Hepatocyte (in vitro differentiated cells): Measurements from ENCODE around the gene SLC38A9. TPM values are rescaled to one million over a fixed set of nuclear protein-coding genes. Genes with fewer than 3 reads are reported as not detected.
A peak's percentile ranks its signal among the peaks of the same experiment; 100 is the strongest.

Source experiments
- DNase-seq: peaks from one replicate; pipeline ENCODE4 v3.0.0-alpha.2; 2016; ENCODE audit warnings: low spot score
- H2AFZ ChIP-seq: fragments of 200-600 bp; sonication (generic); 2 replicates; pipeline ENCODE4 v1.6.0; 2016; ENCODE audit warnings: antibody characterized with exemption, mild to moderate bottlenecking
- H3K27ac ChIP-seq: fragments of 200-600 bp; sonication (generic); 2 replicates; pipeline ENCODE4 v1.5.1; 2016; ENCODE audit warnings: mild to moderate bottlenecking
- H3K27me3 ChIP-seq: fragments of 200-600 bp; sonication (generic); 2 replicates; pipeline ENCODE4 v1.6.1; 2016
- H3K36me3 ChIP-seq: fragments of 200-600 bp; sonication (generic); replicated peaks from 2 replicates; pipeline ENCODE4 v1.5.1; 2016; ENCODE audit warnings: low read depth; ENCODE audit not compliant: insufficient read depth
- H3K4me1 ChIP-seq: fragments of 200-600 bp; sonication (generic); 2 replicates; pipeline ENCODE4 v1.5.1; 2016; ENCODE audit warnings: mild to moderate bottlenecking, moderate library complexity; ENCODE audit not compliant: insufficient read depth
- H3K4me2 ChIP-seq: fragments of 200-600 bp; sonication (generic); 2 replicates; pipeline ENCODE4 v1.6.0; 2016
- H3K4me3 ChIP-seq: fragments of 200-600 bp; sonication (generic); 2 replicates; pipeline ENCODE4 v1.5.1; 2016; ENCODE audit warnings: mild to moderate bottlenecking
- H3K79me2 ChIP-seq: fragments of 200-600 bp; sonication (generic); 2 replicates; pipeline ENCODE4 v1.6.0; 2017; ENCODE audit warnings: mild to moderate bottlenecking
- H3K9me2 ChIP-seq: fragments of 200-600 bp; sonication (generic); replicated peaks from 2 replicates; pipeline ENCODE4 v1.6.0; 2017; ENCODE audit warnings: mild to moderate bottlenecking; ENCODE audit not compliant: insufficient read depth
- H3K9me3 ChIP-seq: fragments of 200-600 bp; sonication (generic); 2 replicates; pipeline ENCODE4 v1.5.1; 2016; ENCODE audit warnings: low read depth, mild to moderate bottlenecking
- H4K20me1 ChIP-seq: fragments of 200-600 bp; sonication (generic); 2 replicates; pipeline ENCODE4 v1.6.0; 2016; ENCODE audit warnings: mild to moderate bottlenecking; ENCODE audit not compliant: insufficient read depth, poor library complexity, severe bottlenecking
- EZH2 ChIP-seq: fragments of 200-600 bp; sonication (generic); IDR thresholded peaks from 2 replicates; pipeline ENCODE4 v1.6.1; 2016; ENCODE audit warnings: antibody characterized with exemption, mild to moderate bottlenecking, borderline replicate concordance
- EZH2phosphoT487 ChIP-seq: fragments of 200-600 bp; sonication (generic); IDR thresholded peaks from one replicate; pipeline ENCODE4 v1.6.1; 2018; ENCODE audit warnings: antibody characterized with exemption, mild to moderate bottlenecking, low read depth, moderate library complexity; ENCODE audit not compliant: unreplicated experiment, severe bottlenecking
- WGBS: methylation state at CpG from one replicate; pipeline ENCODE4 v1.1.6; 2016; ENCODE audit warnings: low lambda C conversion rate; ENCODE audit errors: missing lambda C conversion rate; 5-methylcytosine and 5-hydroxymethylcytosine counted together
- polyA plus RNA-seq: library from polyadenylated mRNA; unstranded; fragments of >200 nt; fragmentation: Nextera tagmentation; extraction: Ambion mirVana; gene quantifications from 2 replicates; pipeline ENCODE4 v1.2.1, GENCODE V29; 2016
- total RNA-seq: library from RNA; depleted of rRNA; stranded (reverse); fragments of >200 nt; gene quantifications from 2 replicates; pipeline ENCODE4 v1.2.3, GENCODE V29; 2014
- TF ChIP-seq, protein P1 (sequence below): fragments of 200-600 bp; sonication (generic); IDR thresholded peaks from 2 replicates; pipeline ENCODE4 v1.5.1; 2016; ENCODE audit warnings: antibody characterized with exemption, mild to moderate bottlenecking; ENCODE audit not compliant: poor library complexity

The SLC38A9 gene
- total and polyA plus RNA-seq, 2 experiments from 2014 or later, result 28.1 to 37.8 TPM

DNA sequence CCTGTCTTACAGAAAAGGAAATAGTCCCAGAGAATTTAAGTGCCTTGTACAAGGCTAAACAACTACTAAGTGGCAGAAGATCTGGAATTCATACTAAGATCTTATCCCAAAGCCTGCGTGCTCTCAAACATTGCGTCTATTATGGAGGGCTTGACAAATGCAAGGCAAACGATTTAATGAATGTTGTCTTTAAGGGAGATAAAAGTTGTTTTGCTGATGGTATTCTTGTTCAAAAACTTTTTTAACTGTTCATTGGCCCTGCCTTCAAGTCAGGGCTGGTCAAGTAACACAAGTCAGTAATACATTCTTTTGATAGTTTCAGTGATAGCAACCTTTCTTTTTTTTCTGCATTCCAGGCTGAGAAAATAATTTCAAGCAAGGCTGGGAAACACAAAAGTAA is 1.7 kb upstream of the SLC38A9 start:
- no peaks in the 10 kb centered on the region for H3K9me2 ChIP-seq
- peak overlapping the region; percentile 35 for H3K27ac ChIP-seq
- no peaks in the 10 kb centered on the region for H3K36me3 ChIP-seq
- H3K79me2 ChIP-seq, result peaks cover 17% of the 10 kb centered on the region
- TF ChIP-seq EZH2, result no peak
- TF ChIP-seq, protein P1, sequence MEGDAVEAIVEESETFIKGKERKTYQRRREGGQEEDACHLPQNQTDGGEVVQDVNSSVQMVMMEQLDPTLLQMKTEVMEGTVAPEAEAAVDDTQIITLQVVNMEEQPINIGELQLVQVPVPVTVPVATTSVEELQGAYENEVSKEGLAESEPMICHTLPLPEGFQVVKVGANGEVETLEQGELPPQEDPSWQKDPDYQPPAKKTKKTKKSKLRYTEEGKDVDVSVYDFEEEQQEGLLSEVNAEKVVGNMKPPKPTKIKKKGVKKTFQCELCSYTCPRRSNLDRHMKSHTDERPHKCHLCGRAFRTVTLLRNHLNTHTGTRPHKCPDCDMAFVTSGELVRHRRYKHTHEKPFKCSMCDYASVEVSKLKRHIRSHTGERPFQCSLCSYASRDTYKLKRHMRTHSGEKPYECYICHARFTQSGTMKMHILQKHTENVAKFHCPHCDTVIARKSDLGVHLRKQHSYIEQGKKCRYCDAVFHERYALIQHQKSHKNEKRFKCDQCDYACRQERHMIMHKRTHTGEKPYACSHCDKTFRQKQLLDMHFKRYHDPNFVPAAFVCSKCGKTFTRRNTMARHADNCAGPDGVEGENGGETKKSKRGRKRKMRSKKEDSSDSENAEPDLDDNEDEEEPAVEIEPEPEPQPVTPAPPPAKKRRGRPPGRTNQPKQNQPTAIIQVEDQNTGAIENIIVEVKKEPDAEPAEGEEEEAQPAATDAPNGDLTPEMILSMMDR, result no peak
- no peak overlapping the region for H3K4me2 ChIP-seq
- no peaks in the 10 kb centered on the region for H3K4me1 ChIP-seq
- peak overlapping the region; percentile 6 for H2AFZ ChIP-seq
- DNase-seq, result no peak
- no peaks in the 10 kb centered on the region for H3K9me3 ChIP-seq
- no peak overlapping the region for H3K4me3 ChIP-seq
- no peaks in the 10 kb centered on the region for H3K27me3 ChIP-seq
- WGBS, result 39% methylated on average over 3 of the region's 3 CpGs
- H4K20me1 ChIP-seq, result no peaks in the 10 kb centered on the region

DNA sequence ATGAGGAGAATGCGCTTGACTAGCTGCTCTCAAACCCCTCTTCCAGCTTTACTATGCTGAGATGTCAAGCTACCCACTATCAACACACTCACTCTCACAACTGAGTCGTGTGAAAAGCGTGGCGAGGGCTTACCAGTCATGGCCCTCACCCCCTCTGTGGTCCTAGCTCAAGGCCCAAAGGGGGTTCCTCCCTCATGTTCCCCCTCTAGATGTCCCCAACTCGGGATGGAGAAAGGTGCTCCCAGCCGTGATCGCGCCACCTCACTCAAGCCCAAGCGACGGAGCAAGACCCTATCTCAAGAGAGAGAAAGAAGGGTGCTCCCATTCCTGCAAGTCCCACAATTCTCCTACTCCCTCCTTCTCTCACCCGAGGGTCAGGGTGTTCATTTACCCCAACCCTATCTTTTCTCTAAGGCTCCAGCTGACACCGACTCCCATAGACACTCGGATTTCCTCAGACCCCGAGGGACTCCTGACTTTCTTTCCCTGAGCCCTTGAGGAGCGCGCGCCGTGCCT is 559 bp downstream of the SLC38A9 start:
- H2AFZ ChIP-seq, result peak overlapping the region; percentile 95
- peak overlapping the region; percentile 72 for H3K27ac ChIP-seq
- peak; percentile 10 for DNase-seq

DNA sequence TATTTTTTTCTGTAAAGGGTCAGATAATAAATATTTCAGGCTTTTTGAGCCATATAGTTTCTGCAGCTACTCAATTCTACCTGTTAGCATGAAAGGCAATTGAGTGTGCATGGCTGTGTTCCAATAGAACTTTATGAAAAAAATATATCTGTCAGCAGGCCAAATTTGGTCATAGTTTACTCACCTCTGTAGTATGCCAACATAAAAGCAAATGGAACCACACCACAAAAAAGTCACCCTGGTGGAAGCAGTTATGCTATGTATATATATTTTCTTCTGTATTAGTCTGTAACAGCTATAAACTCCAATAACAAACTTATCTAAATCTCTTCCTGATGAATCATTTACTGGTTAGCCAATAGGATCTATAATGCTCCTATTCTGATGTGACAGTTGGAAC is 3.4 kb downstream of the SLC38A9 start:
- no peaks in the 10 kb centered on the region for H3K9me2 ChIP-seq
- H3K9me3 ChIP-seq, result no peaks in the 10 kb centered on the region
- H2AFZ ChIP-seq, result no peak overlapping the region
- H3K4me3 ChIP-seq, result no peak overlapping the region
- no peaks in the 10 kb centered on the region for H3K4me1 ChIP-seq
- H4K20me1 ChIP-seq, result no peaks in the 10 kb centered on the region
- peaks cover 24% of the 10 kb centered on the region for H3K79me2 ChIP-seq
- H3K27ac ChIP-seq, result no peak overlapping the region
- no peaks in the 10 kb centered on the region for H3K36me3 ChIP-seq
- H3K4me2 ChIP-seq, result no peak overlapping the region
- H3K27me3 ChIP-seq, result no peaks in the 10 kb centered on the region
- TF ChIP-seq, protein P1, result no peak
- TF ChIP-seq EZH2, result no peak
- TF ChIP-seq EZH2phosphoT487, result no peak
- no peak for DNase-seq

More for the DNA sequence above, 559 bp downstream of the SLC38A9 start:
- Histone ChIP-seq H3K9me2 (no peaks in the 10 kb centered on the region), H3K27me3 (no peaks in the 10 kb centered on the region), H4K20me1 (no peaks in the 10 kb centered on the region), H3K4me2 (peak overlapping the region; percentile 95), H3K4me3 (peak overlapping the region; percentile 80), H3K79me2 (peaks cover 17% of the 10 kb centered on the region), H3K4me1 (no peaks in the 10 kb centered on the region), H3K36me3 (no peaks in the 10 kb centered on the region), H3K9me3 (no peaks in the 10 kb centered on the region)
- 14% methylated on average over 18 of the region's 18 CpGs for WGBS
- TF ChIP-seq, protein P1, result no peak
- TF ChIP-seq EZH2phosphoT487 (no peak), EZH2 (no peak)

DNA sequence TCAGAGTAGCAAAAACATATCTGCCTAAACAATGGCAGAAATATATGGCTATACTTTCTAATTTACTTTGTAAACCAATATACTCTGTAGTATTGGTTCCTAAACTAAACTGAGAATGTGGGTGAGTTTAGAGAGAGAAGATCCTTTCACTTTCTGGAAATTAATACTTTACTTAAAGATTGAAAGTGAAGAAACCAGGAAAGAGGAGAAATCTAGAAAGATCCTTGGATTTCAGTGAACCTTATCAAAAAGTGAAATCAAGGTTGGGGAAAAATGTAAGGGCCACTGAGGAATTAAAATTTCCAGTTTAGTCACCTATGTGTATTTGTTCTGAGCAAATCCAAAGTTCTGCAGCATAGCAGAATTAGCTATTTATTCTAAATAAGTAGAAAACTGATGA is 5.9 kb downstream of the SLC38A9 start:
- H3K9me2 ChIP-seq, result no peaks in the 10 kb centered on the region
- no peak for TF ChIP-seq EZH2
- no peak for TF ChIP-seq EZH2phosphoT487
- DNase-seq, result no peak
- H3K79me2 ChIP-seq, result peaks cover 20% of the 10 kb centered on the region
- H3K4me2 ChIP-seq, result no peak overlapping the region
- H3K36me3 ChIP-seq, result no peaks in the 10 kb centered on the region
- no peaks in the 10 kb centered on the region for H3K27me3 ChIP-seq
- no peak overlapping the region for H3K4me3 ChIP-seq
- H2AFZ ChIP-seq, result no peak overlapping the region
- no peaks in the 10 kb centered on the region for H4K20me1 ChIP-seq
- no peaks in the 10 kb centered on the region for H3K4me1 ChIP-seq
- H3K9me3 ChIP-seq, result no peaks in the 10 kb centered on the region
- no peak overlapping the region for H3K27ac ChIP-seq
